Measurements from ENCODE around the gene SCG2.

The SCG2 gene

GRCh38 chr2:223601932-223602666 lies at the start of gene SCG2:
SCG2 (minus strand) TSS chr2:223602361; CDS start chr2:223599282, 3,079 bp downstream.
- Histone ChIP-seq H3K36me3 (ENCODE audit: control insufficient read depth, low read length) (no peaks in the 10 kb centered on the region), H3K27me3 (ENCODE audit: control insufficient read depth, low read length) (0 out of 2 replicates have a peak, but pooled peaks cover 2% of the 10 kb centered on the region), H3K9me3 (ENCODE audit: control insufficient read depth, insufficient read depth, low read length) (no peaks in the 10 kb centered on the region), H3K9me2 (replicated peaks; ENCODE audit: control insufficient read depth, low read length) (no peaks in the 10 kb centered on the region), H3K4me1 (ENCODE audit: control insufficient read depth, low read length) (no peaks in the 10 kb centered on the region), H3F3A (ENCODE audit: control insufficient read depth, insufficient read depth) (no peaks in the 10 kb centered on the region), H3K4me2 (ENCODE audit: low read length) (no peak within 1 kb of the TSS), H3K27ac (ENCODE audit: low read depth, low read length) (no peak within 1 kb of the TSS), H4K20me1 (ENCODE audit: control insufficient read depth, insufficient read depth, low read depth, low read length) (no peaks in the 10 kb centered on the region), H3K4me3 (ENCODE audit: low read length) (no peak within 1 kb of the TSS), H3K79me2 (ENCODE audit: control insufficient read depth, low read length) (no peaks in the 10 kb centered on the region)
- TF ChIP-seq CTCF (IDR thresholded peaks at IDR 0.05; ENCODE audit: low read depth, low read length, poor library complexity, severe bottlenecking) (peak; percentile 35), EZH2phosphoT487 (IDR thresholded peaks at IDR 0.05; ENCODE audit: borderline replicate concordance, low read length) (no peak)

GRCh38 chr2:223649554-223650533 lies 47.7 kb upstream of the SCG2 start:
- Histone ChIP-seq H3K9me3 (ENCODE audit: control insufficient read depth, insufficient read depth, low read length) (no peaks in the 10 kb centered on the region), H3K4me3 (ENCODE audit: low read length) (no peak overlapping the region), H3K79me2 (ENCODE audit: control insufficient read depth, low read length) (no peaks in the 10 kb centered on the region), H3K9me2 (replicated peaks; ENCODE audit: control insufficient read depth, low read length) (no peaks in the 10 kb centered on the region), H3K27me3 (ENCODE audit: control insufficient read depth, low read length) (no peaks in the 10 kb centered on the region; the same call in 1 of the 2 replicates), H3K4me2 (ENCODE audit: low read length) (no peak overlapping the region), H3F3A (ENCODE audit: control insufficient read depth, insufficient read depth) (no peaks in the 10 kb centered on the region), H4K20me1 (ENCODE audit: control insufficient read depth, insufficient read depth, low read depth, low read length) (no peaks in the 10 kb centered on the region), H3K27ac (ENCODE audit: low read depth, low read length) (no peak overlapping the region), H3K4me1 (ENCODE audit: control insufficient read depth, low read length) (no peaks in the 10 kb centered on the region), H3K36me3 (ENCODE audit: control insufficient read depth, low read length) (no peaks in the 10 kb centered on the region)
- no peak for TF ChIP-seq EZH2phosphoT487 (IDR thresholded peaks at IDR 0.05; ENCODE audit: borderline replicate concordance, low read length)
- TF ChIP-seq CTCF (IDR thresholded peaks at IDR 0.05; ENCODE audit: low read depth, low read length, poor library complexity, severe bottlenecking): no peak

- no peaks in the 10 kb centered on the region for H3K9me3 ChIP-seq (ENCODE audit: control insufficient read depth, insufficient read depth, low read length)
- H3K4me3 ChIP-seq (ENCODE audit: low read length): no peak overlapping the region
- no peaks in the 10 kb centered on the region for H3K79me2 ChIP-seq (ENCODE audit: control insufficient read depth, low read length)
- no peaks in the 10 kb centered on the region for H3K4me1 ChIP-seq (ENCODE audit: control insufficient read depth, low read length)
- TF ChIP-seq EZH2phosphoT487 (IDR thresholded peaks at IDR 0.05; ENCODE audit: borderline replicate concordance, low read length) (no peak), CTCF (IDR thresholded peaks at IDR 0.05; ENCODE audit: low read depth, low read length, poor library complexity, severe bottlenecking) (no peak)
- no peak overlapping the region for H3K27ac ChIP-seq (ENCODE audit: low read depth, low read length)
- H3F3A ChIP-seq (ENCODE audit: control insufficient read depth, insufficient read depth): no peaks in the 10 kb centered on the region
- no peaks in the 10 kb centered on the region for H3K9me2 ChIP-seq (replicated peaks; ENCODE audit: control insufficient read depth, low read length)
- no peaks in the 10 kb centered on the region for H4K20me1 ChIP-seq (ENCODE audit: control insufficient read depth, insufficient read depth, low read depth, low read length)
- H3K36me3 ChIP-seq (ENCODE audit: control insufficient read depth, low read length): no peaks in the 10 kb centered on the region
- no peak overlapping the region for H3K4me2 ChIP-seq (ENCODE audit: low read length)
- no peaks in the 10 kb centered on the region; the same call in 1 of the 2 replicates for H3K27me3 ChIP-seq (ENCODE audit: control insufficient read depth, low read length)
Observed at GRCh38 chr2:223648755-223649154, 46.6 kb upstream of the SCG2 start.
